BLaER1 treated with 17β-estradiol and CSF1 and Interleukin-3, amounts not matched to agents 10 nM and 100 nM (cell line): Measurements from ENCODE around the gene NECAB3.
A peak's percentile ranks its signal among the peaks of the same experiment; 100 is the strongest.

Experiments used
- H3K27ac ChIP-seq, 11 experiments: shearing (Covaris generic); formaldehyde crosslinking; 2 replicates each; pipeline ENCODE4 v1.8.1; 2022
- H3K27me3 ChIP-seq, 11 experiments: shearing (Covaris generic); formaldehyde crosslinking; 2 replicates each; pipeline ENCODE4 v1.8.1; 2022
- H3K36me3 ChIP-seq, 11 experiments: shearing (Covaris generic); formaldehyde crosslinking; 2 replicates each; pipeline ENCODE4 v1.8.1; 2022
- H3K4me1 ChIP-seq, 10 experiments: shearing (Covaris generic); formaldehyde crosslinking; 2 replicates each; pipeline ENCODE4 v1.8.1; 2022
- H3K4me2 ChIP-seq, 11 experiments: shearing (Covaris generic); formaldehyde crosslinking; 2 replicates each; pipeline ENCODE4 v1.8.1; 2022
- H3K4me3 ChIP-seq, 10 experiments: shearing (Covaris generic); formaldehyde crosslinking; 2 replicates each; pipeline ENCODE4 v1.8.1; 2022
- H3K9ac ChIP-seq, 11 experiments: shearing (Covaris generic); formaldehyde crosslinking; 2 replicates each; pipeline ENCODE4 v1.8.1; 2022
- H3K9me3 ChIP-seq, 11 experiments: shearing (Covaris generic); formaldehyde crosslinking; replicated peaks in 1 of 11; 2 replicates each; pipeline ENCODE4 v1.8.1; 2022
- H4K20me1 ChIP-seq, 11 experiments: shearing (Covaris generic); formaldehyde crosslinking; 2 replicates each; pipeline ENCODE4 v1.8.1; 2022
- Cebpa-rat ChIP-seq, 11 experiments: shearing (Covaris generic); IDR thresholded peaks; 2 replicates each; pipeline ENCODE4 v1.8.1; 2022

Gene NECAB3

DNA sequence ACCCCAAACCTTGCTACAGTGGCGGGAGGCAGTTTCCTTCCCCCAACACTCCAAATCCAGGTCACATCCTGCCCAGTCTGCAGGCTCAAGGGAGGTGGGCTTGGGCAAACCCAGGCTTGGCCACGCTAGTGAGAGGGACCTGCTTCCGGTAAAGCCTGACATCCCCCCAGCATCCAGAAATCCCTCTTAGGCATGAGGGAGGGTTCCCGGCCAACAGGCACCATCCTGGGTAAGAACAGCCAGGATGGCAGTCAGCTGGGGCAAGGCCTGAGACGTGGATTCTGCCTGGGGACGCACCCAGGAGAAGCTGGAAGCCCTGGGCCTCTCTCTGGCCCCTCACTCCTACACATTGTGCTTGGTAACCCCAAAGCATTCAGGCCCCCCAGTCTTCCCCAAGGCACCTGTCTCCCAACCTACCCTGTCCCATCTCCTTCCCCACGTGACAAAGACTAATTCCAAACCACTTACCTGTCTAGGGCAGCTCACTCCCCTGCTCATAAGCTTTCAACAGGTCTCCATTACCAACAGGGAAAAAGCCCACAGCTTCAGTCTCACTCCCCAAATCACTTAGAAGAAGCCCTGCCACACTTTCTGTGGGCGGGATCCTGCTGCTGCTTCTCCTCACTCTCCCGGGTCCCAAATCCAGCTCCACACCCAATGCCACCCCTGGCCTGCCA lies 10.0 kb downstream of the NECAB3 start:
- Histone ChIP-seq H3K4me3 (peak overlapping the region; percentile 59 to 77 (median 72)), H3K27ac (peak overlapping the region; percentile 49 to 85 (median 71); a peak in 20 of 22 replicates), H3K9ac (peak overlapping the region; percentile 67 to 83 (median 78)), H3K9me3 (no peaks in the 10 kb centered on the region), H3K4me1 (peaks cover 53 to 81% (median 74%) of the 10 kb centered on the region in 10 experiments), H3K27me3 (no peaks in the 10 kb centered on the region), H3K36me3 (peaks cover 3 to 16% (median 10%) of the 10 kb centered on the region in 11 experiments; a peak in 12 of 22 replicates), H3K4me2 (peak overlapping the region; percentile 92 to 100 (median 97)), H4K20me1 (peaks cover 0 to 20% (median 9%) of the 10 kb centered on the region in 11 experiments; a peak in 10 of 22 replicates)
- TF ChIP-seq Cebpa-rat (IDR thresholded peaks at IDR 0.05), result no peak

DNA sequence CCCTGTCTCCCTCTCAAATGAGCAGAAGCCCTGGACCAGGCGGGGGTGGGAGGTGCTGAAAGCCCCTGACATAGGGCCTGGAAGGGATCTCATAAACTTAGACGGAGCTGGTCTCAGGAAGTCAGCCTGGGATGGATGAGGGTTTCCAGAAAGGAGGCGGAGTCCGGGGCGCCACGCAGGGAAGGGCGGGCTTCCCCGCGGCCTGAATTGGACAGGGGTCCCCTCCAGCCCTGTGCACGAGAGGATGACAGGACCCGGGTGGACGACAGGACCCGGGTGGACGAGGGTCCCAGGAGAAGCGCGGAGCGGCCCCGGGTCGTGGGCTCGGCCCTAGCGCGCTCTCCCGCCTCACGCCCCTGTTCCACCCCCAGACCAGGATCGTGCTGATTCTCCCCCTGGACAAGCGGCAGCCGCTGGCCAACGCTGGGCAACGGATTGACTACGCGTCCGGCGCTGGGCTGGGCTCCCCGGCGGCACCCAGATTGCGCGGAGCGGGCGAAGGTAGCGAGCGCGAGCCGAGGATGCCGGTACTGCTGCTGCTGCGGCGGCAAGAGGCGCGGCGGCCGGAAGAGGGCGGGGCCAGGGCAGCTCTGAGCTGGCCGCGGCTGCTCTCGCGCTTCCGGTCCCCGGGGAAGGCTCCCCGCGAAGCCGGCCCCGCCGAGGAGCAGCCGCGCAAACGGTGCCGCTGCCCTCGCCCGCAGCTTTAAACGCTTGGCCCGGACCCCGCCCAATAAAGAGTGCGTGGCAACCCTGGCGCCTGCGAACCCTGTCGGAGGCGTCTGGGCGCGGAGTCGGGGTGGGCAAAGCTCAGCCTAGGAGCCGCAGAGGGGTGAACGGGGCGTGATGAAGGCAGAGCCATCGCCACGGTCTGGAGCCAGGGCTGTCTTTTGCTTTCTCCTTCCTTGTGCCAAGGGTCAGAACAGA lies 10.8 kb downstream of the NECAB3 start:
- peak overlapping the region; percentile 92 to 100 (median 97) for H3K4me2 ChIP-seq
- H3K36me3 ChIP-seq, result peaks cover 0 to 22% (median 14%) of the 10 kb centered on the region in 11 experiments; a peak in 12 of 22 replicates
- no peaks in the 10 kb centered on the region for H3K27me3 ChIP-seq
- H3K9me3 ChIP-seq, result no peaks in the 10 kb centered on the region
- H3K27ac ChIP-seq, result peak overlapping the region; percentile 49 to 85 (median 71); a peak in 21 of 22 replicates
- TF ChIP-seq Cebpa-rat (IDR thresholded peaks at IDR 0.05), result no peak
- H3K9ac ChIP-seq, result peak overlapping the region; percentile 67 to 83 (median 78)
- peak overlapping the region; percentile 59 to 77 (median 72) for H3K4me3 ChIP-seq
- H4K20me1 ChIP-seq, result peaks cover 0 to 19% (median 5%) of the 10 kb centered on the region in 11 experiments; a peak in 10 of 22 replicates
- H3K4me1 ChIP-seq, result peaks cover 50 to 73% (median 66%) of the 10 kb centered on the region in 10 experiments

DNA sequence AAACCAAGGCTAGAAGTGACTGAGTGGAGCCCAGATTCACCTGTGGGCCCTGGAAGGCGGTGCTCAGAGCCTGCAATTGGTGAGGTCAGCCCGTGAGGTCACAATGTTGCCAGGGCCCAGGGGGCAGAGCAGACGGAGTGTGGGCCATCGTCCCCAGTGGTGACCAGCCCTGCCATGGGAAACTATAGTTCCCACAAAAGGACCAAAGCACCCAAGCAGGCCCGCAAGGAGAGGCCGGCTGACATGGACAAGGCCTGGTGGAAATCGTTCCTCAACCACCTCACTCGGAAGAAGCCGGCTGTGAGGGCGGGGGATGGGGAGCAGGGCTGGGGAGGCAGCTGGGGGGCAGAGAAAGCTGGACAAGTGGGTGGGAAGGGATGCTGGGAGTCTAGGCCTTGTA lies 12.1 kb downstream of the NECAB3 start, which contains the start of gene C20orf144:
Gene C20orf144, plus strand, starts transcription at position 156 of the 400 bp plus-strand sequence. Its CDS starts 19 bp downstream, at position 175.
- no peak for TF ChIP-seq Cebpa-rat (IDR thresholded peaks at IDR 0.05)
- peak within 1 kb of the TSS; percentile 67 to 83 (median 78); a peak in 21 of 22 replicates for H3K9ac ChIP-seq
- peak within 1 kb of the TSS; percentile 92 to 100 (median 97) for H3K4me2 ChIP-seq
- H3K36me3 ChIP-seq, result peaks cover 3 to 29% (median 14%) of the 10 kb centered on the region in 11 experiments; a peak in 13 of 22 replicates
- H4K20me1 ChIP-seq, result peaks cover 0 to 20% (median 0%) of the 10 kb centered on the region in 11 experiments; a peak in 5 of 22 replicates
- peak within 1 kb of the TSS; percentile 59 to 77 (median 72) for H3K4me3 ChIP-seq
- H3K4me1 ChIP-seq, result peaks cover 38 to 60% (median 53%) of the 10 kb centered on the region in 10 experiments
- peak within 1 kb of the TSS in 10 of 11 experiments; percentile 60 to 85 (median 72); a peak in 20 of 22 replicates for H3K27ac ChIP-seq
- H3K27me3 ChIP-seq, result no peaks in the 10 kb centered on the region
- H3K9me3 ChIP-seq, result no peaks in the 10 kb centered on the region

DNA sequence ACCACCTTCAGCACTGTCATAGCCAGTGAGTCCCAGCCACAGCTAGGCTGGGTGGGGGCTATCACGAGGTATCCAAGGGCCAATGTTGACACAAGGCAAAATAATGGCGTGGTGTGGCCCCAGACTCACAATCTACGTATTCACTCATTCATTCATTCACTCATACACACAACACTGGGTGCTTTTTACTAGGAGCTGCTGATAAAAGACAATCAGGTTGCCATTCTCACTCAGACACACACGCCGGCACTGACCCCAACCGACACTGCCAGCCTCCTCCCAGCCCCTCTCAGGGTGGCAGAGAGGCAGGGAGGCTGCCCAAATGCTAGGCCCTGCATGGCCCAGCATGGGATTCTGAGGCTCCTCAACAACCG lies 13.6 kb downstream of the NECAB3 start:
- no peak for TF ChIP-seq Cebpa-rat (IDR thresholded peaks at IDR 0.05)

DNA sequence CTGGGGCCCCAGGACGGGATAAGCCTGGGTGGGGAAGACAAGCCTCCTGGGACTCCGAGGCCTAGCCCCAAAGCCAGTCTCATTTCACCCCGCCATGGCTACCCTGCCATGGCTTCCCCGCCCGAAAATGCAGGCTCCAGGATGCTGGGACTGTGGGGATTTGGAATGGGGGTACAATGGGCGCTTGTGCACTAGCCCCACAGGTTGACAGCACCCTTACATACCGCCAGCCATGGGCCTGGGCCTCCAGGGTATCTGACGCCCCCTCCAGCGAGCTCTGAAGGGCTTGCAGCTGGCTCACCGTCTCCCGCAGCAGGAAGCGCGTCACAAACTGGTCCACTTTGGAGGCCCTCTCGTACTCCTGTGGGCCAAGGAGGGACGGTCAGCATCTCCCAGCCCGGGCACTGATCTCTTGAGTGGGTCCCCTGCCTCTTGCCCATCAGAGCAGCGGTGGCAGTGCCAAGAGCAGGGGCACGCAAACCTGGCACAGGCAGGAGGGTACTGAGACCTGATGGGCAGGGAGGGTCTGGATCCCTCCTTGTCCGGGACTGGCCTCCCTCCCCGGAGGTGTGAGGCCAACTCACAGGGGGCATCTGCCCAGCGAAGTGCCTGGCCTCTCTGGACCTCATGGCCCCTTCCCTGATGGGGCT lies 14.1 kb downstream of the NECAB3 start:
- Histone ChIP-seq H3K27me3 (no peaks in the 10 kb centered on the region), H3K4me3 (no peak overlapping the region), H4K20me1 (peaks cover 0 to 26% (median 0%) of the 10 kb centered on the region in 11 experiments; a peak in 5 of 22 replicates), H3K27ac (no peak overlapping the region; a peak in 2 of 22 replicates), H3K4me1 (peaks cover 22 to 45% (median 38%) of the 10 kb centered on the region in 10 experiments), H3K9ac (peak overlapping the region in 3 of 11 experiments; percentile 27 to 39 (median 31); a peak in 3 of 22 replicates), H3K36me3 (peaks cover 4 to 34% (median 18%) of the 10 kb centered on the region in 11 experiments; a peak in 13 of 22 replicates), H3K9me3 (no peaks in the 10 kb centered on the region), H3K4me2 (peak overlapping the region in 9 of 11 experiments; percentile 16 to 39 (median 25); a peak in 12 of 22 replicates)
- TF ChIP-seq Cebpa-rat (IDR thresholded peaks at IDR 0.05), result no peak

More for the DNA sequence above, 13.6 kb downstream of the NECAB3 start:
- H3K4me1 ChIP-seq, result peaks cover 26 to 48% (median 41%) of the 10 kb centered on the region in 10 experiments
- no peaks in the 10 kb centered on the region for H3K9me3 ChIP-seq
- no peak overlapping the region; a peak in 1 of 22 replicates for H3K27ac ChIP-seq
- no peak overlapping the region for H3K4me3 ChIP-seq
- peaks cover 0 to 26% (median 0%) of the 10 kb centered on the region in 11 experiments; a peak in 5 of 22 replicates for H4K20me1 ChIP-seq
- peaks cover 4 to 34% (median 18%) of the 10 kb centered on the region in 11 experiments; a peak in 13 of 22 replicates for H3K36me3 ChIP-seq
- peak overlapping the region in 8 of 11 experiments; percentile 16 to 33 (median 24); a peak in 9 of 22 replicates for H3K4me2 ChIP-seq
- peak overlapping the region in 2 of 11 experiments; percentile 31 to 39; a peak in 3 of 22 replicates for H3K9ac ChIP-seq
- H3K27me3 ChIP-seq, result no peaks in the 10 kb centered on the region

DNA sequence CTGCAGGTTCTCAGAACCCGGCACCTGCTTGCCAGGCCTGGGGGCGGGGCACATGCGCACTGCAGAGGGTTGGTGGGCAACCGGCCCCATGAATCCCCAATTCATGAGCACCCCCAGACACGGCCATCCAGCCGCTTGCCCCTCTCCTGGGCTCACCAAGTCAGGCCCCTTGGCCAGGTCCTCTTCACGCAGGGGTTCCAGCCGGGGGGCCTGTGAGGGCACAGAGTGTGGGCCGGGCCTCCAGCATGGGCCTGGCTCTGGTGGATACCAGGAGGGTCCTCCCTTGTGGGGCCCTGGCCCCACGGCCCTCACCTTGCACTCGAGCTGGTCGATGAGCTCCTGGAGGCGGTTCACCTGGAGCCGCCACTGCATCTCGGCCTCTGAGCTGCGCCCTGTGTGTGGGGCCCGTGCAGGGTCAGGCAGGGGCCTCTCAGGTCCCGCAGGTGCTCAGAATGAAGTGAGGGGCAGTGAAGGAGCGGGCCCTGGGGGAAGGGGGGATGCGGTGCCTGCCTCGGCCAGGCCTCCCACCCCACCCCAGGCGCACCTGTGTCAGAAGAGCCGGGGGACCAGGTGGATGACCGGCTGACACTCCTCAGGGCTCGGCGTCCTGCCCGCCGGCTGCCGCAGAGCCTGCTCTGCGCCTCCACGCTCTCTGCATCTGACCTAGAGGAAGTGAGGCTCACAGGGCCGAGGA lies 14.7 kb downstream of the NECAB3 start:
- Histone ChIP-seq H4K20me1 (peaks cover 0 to 26% (median 0%) of the 10 kb centered on the region in 11 experiments; a peak in 5 of 22 replicates), H3K4me2 (peak overlapping the region in 5 of 11 experiments; percentile 22 to 39 (median 25); a peak in 5 of 22 replicates), H3K9ac (peak overlapping the region in 2 of 11 experiments; percentile 27 to 39; a peak in 2 of 22 replicates), H3K36me3 (peaks cover 4 to 34% (median 18%) of the 10 kb centered on the region in 11 experiments; a peak in 13 of 22 replicates), H3K4me3 (no peak overlapping the region), H3K9me3 (no peaks in the 10 kb centered on the region), H3K27ac (no peak overlapping the region; a peak in 2 of 22 replicates), H3K27me3 (no peaks in the 10 kb centered on the region), H3K4me1 (peaks cover 15 to 39% (median 31%) of the 10 kb centered on the region in 10 experiments)
- no peak for TF ChIP-seq Cebpa-rat (IDR thresholded peaks at IDR 0.05)

DNA sequence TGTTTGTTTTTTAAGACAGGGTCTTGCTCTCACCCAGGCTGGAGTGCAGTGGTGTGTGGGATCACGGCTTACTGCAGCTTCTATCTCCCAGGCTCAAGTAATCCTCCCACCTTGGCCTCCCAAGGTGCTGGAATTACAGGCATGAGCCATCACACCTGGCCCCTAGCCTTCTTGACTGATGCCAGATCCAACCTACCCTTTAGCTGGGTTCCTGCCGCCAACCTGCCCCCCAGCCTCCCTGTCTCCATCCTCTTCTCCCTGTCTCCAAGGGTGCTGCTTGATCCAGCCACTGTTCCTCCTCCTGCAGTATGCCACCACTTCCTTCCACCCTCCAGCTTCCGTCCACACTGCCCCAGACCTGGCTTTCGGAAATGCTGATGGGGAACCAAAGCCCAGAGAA lies 15.3 kb downstream of the NECAB3 start:
- Histone ChIP-seq H3K27me3 (no peaks in the 10 kb centered on the region), H3K4me3 (no peak overlapping the region), H3K4me1 (peaks cover 10 to 33% (median 26%) of the 10 kb centered on the region in 10 experiments), H3K4me2 (no peak overlapping the region), H3K9me3 (no peaks in the 10 kb centered on the region), H4K20me1 (peaks cover 0 to 29% (median 0%) of the 10 kb centered on the region in 11 experiments; a peak in 6 of 22 replicates), H3K9ac (no peak overlapping the region), H3K27ac (no peak overlapping the region), H3K36me3 (peaks cover 4 to 34% (median 18%) of the 10 kb centered on the region in 11 experiments; a peak in 13 of 22 replicates)
- no peak for TF ChIP-seq Cebpa-rat (IDR thresholded peaks at IDR 0.05)
